Retinal pigment epithelial cell (primary cell): Measurements from ENCODE around the gene PLCZ1.
"Not testable (repeated sequence)": the region's sequence is repeated elsewhere in the genome, so short reads cannot be mapped to it uniquely, and the experiment has no call there.

ENCODE experiments used
- DNase-seq: peaks from one replicate; pipeline ENCODE4 v3.0.0-alpha.2; 2010; ENCODE audit warnings: low read depth
- H3K4me3 ChIP-seq: 2 replicates; pipeline ENCODE4 v1.5.1; 2011; ENCODE audit warnings: mild to moderate bottlenecking, low read length, control low read depth, moderate library complexity
- TF ChIP-seq, protein P1 (sequence below): conservative IDR thresholded peaks from 2 replicates; pipeline ENCODE4 v1.5.1; 2011; ENCODE audit warnings: low read depth, low read length, control low read depth, inconsistent platforms

Gene PLCZ1, protein sequence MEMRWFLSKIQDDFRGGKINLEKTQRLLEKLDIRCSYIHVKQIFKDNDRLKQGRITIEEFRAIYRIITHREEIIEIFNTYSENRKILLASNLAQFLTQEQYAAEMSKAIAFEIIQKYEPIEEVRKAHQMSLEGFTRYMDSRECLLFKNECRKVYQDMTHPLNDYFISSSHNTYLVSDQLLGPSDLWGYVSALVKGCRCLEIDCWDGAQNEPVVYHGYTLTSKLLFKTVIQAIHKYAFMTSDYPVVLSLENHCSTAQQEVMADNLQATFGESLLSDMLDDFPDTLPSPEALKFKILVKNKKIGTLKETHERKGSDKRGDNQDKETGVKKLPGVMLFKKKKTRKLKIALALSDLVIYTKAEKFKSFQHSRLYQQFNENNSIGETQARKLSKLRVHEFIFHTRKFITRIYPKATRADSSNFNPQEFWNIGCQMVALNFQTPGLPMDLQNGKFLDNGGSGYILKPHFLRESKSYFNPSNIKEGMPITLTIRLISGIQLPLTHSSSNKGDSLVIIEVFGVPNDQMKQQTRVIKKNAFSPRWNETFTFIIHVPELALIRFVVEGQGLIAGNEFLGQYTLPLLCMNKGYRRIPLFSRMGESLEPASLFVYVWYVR

DNA sequence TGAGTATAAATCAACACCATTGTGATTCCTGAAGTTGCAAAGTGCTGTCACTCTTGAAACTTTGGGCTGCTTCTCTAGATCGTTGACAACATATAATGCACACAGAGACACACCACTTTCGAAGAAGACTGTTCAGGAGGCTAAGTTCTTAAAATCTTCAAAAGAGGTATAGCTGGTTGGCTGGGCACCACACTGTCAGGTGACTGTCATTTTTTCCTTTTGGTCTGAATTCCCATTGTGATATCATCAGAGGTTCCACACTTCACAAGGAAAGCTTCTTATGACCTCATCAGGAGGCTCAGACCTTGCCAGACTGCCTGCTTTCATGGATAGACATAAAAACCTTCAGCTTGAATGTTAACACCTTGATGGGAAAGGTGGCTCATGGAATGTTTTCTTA lies at the start of gene PLCZ1, which contains the start of gene CAPZA3:
TSS of gene PLCZ1 (minus strand) at position 194 of the 400 bp plus-strand sequence. CDS start 641 bp downstream, outside the sequence.
TSS of gene CAPZA3 (plus strand) at position 301 of the 400 bp plus-strand sequence. CDS start 150 bp downstream, outside the sequence.
- H3K4me3 ChIP-seq, result no peak within 1 kb of the TSS
- DNase-seq, result no peak
- TF ChIP-seq, protein P1, sequence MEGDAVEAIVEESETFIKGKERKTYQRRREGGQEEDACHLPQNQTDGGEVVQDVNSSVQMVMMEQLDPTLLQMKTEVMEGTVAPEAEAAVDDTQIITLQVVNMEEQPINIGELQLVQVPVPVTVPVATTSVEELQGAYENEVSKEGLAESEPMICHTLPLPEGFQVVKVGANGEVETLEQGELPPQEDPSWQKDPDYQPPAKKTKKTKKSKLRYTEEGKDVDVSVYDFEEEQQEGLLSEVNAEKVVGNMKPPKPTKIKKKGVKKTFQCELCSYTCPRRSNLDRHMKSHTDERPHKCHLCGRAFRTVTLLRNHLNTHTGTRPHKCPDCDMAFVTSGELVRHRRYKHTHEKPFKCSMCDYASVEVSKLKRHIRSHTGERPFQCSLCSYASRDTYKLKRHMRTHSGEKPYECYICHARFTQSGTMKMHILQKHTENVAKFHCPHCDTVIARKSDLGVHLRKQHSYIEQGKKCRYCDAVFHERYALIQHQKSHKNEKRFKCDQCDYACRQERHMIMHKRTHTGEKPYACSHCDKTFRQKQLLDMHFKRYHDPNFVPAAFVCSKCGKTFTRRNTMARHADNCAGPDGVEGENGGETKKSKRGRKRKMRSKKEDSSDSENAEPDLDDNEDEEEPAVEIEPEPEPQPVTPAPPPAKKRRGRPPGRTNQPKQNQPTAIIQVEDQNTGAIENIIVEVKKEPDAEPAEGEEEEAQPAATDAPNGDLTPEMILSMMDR, result no peak

DNA sequence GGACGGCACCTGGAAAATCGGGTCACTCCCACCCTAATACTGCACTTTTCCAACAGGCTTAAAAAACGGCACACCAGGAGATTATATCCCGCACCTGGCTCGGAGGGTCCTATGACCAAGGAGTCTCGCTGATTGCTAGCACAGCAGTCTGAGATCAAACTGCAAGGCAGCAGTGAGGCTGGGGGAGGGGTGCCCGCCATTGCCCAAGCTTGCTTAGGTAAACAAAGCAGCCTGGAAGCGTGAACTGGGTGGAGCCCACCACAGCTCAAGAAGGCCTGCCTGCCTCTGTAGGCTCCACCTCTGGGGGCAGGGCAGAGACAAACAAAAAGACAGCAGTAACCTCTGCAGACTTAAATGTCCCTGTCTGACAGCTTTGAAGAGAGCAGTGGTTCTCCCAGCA lies 47.7 kb upstream of the PLCZ1 start:
- not testable (repeated sequence) for DNase-seq, H3K4me3 ChIP-seq

DNA sequence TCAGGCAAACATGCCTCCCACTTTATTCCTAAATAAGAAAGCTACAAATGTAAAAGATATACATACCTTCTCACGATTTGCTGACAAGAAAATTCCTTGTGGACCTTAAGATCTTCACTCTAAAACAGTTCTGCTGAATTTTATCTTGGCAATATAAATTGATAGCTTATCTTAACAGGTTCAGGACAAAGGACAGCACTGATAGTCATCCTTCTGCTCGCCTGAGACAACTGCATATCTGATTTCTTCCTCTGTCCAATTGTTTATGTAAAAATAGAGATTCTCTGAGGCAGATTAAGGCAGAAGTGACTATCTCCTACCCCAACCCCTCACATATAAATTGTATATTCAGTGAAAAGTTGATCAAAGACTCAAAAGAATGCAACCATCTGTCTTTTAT lies 45.0 kb upstream of the PLCZ1 start:
- DNase-seq, result no peak
- no peak overlapping the region for H3K4me3 ChIP-seq
- TF ChIP-seq, protein P1, result no peak

DNA sequence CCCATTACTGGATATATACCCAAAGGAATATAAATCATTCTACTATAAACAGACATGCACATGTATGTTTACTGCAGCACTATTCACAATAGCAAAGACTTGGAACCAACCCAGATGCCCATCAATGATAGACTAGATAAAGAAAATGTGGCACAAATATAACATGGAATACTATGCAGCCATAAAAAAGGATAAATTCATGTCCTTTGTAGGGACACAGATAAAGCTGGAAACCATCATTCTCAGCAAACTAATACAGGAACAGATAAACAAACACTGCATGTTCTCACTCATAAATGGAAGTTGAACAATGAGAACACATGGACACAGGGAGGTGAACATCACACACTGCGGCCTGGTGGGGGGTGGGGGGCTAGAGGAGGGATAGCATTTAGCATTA lies 28.7 kb upstream of the PLCZ1 start:
- H3K4me3 ChIP-seq, DNase-seq: not testable (repeated sequence)

DNA sequence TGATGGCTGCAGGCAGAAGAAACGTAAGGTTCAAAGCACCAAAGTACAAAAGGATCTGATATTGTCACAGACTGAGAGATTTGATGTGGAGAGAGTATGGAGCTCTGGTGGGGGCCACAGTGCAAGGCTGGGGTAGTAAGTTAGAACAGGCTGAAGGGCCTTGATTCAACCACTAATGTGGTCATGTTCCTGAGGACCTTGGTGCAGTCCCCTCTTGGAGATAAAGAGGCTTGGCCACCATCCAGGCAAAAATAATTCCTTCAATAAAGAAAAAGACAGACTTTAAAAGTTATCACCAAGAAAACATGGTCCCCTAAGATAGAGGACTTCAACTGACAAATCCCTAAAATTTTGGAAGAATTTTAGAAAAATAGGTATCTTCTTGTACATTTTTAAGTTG lies 17.5 kb upstream of the PLCZ1 start:
- TF ChIP-seq, protein P1, result no peak
- no peak overlapping the region for H3K4me3 ChIP-seq
- no peak for DNase-seq

DNA sequence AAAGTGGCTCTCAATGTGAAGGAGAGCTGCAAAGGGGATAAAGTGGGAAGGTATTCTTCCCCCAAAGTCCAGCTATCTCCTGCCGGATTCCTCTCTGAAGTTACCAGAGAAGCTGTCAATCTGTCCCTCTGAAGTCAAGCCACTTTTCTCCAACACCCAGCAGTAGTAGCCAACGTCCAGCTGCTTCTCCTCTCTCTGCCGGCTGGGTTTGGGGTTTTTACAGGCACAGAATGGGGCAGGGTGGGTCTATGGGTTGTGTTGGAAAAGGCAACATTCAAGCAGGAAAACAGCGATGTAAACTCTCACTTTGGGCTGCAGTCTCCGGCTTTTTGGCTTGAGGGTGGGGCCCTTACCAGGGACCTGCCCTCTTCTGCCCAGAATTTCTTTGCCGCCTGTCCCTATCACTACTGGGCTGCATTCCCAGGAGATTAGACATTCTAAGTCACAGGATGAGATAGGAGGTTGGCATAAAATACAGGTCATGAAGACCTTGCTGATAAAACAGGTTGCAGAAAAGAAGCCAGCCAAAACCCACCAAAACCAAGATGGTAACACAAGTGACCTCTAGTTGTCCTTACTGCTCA lies 16.4 kb upstream of the PLCZ1 start:
- no peak overlapping the region for H3K4me3 ChIP-seq
- TF ChIP-seq, protein P1, result no peak
- DNase-seq, result no peak

DNA sequence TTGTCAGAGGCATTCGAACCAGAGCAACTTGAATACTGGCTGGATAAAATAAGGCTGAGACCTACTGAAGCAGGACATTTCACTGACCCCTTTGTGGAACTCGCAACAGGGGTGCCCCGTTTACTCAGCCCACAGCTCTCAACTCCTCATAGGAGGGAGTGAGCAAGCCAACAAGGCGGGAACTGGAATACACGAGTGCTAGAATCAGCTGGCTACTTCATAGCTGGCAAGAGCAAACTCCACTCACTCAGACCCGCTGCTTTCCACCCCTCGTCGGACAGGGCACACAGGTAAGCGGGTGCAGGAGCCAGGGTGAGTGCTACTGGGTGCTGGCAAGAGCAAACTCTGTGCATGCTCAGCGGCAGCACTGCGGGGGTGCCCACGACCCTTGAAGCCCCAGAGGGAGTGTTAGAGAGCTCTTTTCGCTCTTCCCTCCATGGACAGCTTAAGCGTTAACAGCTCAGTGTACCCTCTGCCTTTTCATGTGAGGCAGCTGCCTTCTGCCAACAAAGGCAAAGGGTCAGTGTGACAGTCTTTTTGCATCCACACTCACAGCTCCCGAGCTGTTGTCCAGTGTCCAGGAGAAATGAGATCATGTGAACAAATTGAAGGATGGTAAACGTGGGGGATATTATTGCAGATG lies 15.8 kb upstream of the PLCZ1 start:
- TF ChIP-seq, protein P1, result no peak
- DNase-seq, result no peak
- H3K4me3 ChIP-seq, result no peak overlapping the region
